GM13977 (cell line): ENCODE measurements around the gene PDCD1.
"Not testable (repeated sequence)": the region's sequence is repeated elsewhere in the genome, so short reads cannot be mapped to it uniquely, and the experiment has no call there.

Source experiments
- DNase-seq: peaks from one replicate; pipeline ENCODE4 v3.0.0; 2012; ENCODE audit warnings: low spot score
- in situ Hi-C: fragments of 300-500 bp; cut with MboI; formaldehyde crosslinking; loops from one replicate; pipeline ENCODE4 v1.12.0; 2022; ENCODE audit warnings: low sequenced_read_pairs, low pct_unique_long_range_greater_than_20kb, mixed read lengths, inconsistent platforms; ENCODE audit not compliant: unreplicated experiment
- TF ChIP-seq, protein P1 (sequence below): IDR thresholded peaks from 2 replicates; pipeline ENCODE4 v1.5.1; 2012; ENCODE audit warnings: mild to moderate bottlenecking, control low read depth; ENCODE audit not compliant: insufficient read depth; ENCODE audit errors: extremely low read depth, missing control alignments

The PDCD1 gene

DNA sequence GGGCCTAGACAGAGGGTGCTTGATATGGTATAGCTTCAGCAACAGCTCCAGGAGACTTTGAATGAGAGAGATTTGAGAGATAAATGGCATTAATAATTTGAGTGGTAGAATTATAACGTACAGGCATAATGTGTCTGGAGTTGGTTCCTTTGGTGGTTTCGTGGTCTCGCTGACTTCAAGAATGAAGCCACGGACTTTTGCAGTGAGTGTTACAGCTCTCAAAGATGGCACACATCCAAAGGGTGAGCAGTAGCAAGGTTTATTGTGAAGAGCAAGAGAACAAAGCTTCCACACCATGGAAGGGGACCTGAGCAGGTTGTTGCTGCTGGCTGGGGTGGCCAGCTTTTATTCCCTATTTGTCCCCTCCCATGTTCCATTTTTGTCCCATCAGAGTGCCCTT lies 23.1 kb downstream of the PDCD1 start:
- in situ Hi-C loops, result no loop called here

DNA sequence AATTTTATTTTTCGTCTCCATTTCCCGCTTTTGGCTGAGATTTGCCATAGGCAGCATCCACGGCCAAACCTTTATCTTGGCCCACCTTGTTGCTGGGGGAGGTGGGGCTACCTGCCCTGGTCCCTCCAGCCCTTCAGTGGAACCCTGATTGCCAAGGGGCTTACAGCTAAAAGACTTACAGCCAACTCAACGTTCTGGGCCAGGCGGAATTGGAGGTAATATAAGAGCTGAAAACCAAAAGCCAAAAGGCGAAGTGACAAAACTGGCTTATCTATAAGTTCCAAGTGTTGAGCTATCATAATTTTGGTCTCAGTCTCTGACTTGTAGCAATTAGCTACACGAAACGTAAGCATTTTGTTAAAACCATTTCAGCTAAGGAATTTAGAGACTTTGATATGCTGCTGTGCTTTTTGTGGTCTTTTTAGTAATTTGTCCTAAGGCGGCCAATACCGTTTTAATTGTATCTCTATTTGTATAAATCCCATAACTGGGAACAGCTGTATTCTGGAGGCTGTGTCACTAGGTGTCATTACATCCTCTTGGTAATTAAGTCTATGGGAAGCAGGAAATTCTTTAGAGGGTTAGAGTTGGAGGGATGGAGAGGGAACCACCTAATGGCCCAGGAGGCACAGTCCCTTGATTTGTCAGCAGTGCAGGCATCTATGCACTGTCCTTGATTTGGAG lies 24.0 kb downstream of the PDCD1 start:
- in situ Hi-C loops, result no loop called here
- TF ChIP-seq, protein P1, sequence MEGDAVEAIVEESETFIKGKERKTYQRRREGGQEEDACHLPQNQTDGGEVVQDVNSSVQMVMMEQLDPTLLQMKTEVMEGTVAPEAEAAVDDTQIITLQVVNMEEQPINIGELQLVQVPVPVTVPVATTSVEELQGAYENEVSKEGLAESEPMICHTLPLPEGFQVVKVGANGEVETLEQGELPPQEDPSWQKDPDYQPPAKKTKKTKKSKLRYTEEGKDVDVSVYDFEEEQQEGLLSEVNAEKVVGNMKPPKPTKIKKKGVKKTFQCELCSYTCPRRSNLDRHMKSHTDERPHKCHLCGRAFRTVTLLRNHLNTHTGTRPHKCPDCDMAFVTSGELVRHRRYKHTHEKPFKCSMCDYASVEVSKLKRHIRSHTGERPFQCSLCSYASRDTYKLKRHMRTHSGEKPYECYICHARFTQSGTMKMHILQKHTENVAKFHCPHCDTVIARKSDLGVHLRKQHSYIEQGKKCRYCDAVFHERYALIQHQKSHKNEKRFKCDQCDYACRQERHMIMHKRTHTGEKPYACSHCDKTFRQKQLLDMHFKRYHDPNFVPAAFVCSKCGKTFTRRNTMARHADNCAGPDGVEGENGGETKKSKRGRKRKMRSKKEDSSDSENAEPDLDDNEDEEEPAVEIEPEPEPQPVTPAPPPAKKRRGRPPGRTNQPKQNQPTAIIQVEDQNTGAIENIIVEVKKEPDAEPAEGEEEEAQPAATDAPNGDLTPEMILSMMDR, result no peak
- DNase-seq, result no peak

More for the DNA sequence above, 23.1 kb downstream of the PDCD1 start:
- no peak for DNase-seq
- TF ChIP-seq, protein P1, result no peak

DNA sequence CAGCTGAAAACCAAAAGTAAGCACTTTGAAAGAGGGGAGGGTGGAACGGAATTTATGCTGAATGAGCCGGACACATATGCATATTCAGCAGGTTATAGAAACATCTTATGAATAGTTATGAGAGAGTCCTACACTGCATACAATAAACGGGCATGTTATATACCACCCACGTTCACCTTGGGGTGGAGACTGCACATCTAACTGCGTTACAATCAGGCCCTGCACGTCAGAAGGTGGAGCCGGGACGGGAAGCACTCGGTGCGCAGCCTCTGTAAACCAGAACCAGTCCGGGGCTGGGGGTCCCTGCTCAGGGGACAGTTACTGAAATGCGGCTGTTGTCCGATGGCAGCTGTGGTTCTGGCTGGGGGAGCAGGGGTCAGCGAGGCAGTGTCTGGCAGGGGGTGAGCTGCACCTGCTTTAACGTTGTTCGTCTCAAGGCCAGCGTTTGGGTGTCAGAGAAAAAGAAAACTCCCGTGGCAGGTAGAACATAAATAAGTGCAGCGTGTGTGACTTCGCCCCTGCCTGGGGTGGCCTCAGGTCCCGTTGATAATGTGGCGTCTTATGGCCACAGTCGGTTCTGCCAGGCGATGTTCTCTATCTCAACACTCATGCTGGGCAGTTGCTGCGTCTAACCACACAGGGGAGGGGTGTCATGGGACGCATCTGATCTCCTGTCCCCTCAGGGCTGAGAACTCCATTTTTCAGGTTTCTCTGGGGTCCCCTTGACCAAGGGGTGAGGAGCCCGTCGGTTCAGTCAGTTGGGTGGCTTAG lies 24.8 kb downstream of the PDCD1 start:
- DNase-seq, in situ Hi-C loops: not testable (repeated sequence)

DNA sequence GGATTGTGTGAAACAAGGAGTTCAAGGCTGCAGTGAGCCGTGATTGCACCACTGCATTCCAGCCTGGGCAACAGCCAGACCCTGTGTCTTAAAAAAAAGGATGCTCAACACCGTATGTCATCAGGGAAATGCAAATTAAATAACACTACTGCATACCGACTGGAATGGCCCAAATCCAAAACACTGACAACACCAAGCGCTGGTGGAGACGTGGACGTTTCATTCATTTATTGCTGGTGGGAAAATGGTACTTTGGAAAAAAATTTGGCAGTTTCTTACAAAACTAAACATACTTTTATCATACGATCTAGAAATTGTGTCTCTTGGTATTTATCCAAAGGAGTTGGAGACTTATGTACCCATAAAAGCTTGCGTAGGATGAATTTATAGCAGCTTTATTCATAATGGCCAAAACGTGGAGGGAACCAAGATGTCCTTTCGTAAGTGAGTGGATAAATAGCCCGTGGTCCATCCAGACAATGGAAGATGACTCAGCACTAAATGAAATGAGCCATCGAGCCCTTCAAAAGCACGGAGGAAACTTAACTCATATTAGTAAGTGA lies 25.5 kb downstream of the PDCD1 start:
- TF ChIP-seq, protein P1, result no peak
- no peak for DNase-seq
- in situ Hi-C loops, result no loop called here

DNA sequence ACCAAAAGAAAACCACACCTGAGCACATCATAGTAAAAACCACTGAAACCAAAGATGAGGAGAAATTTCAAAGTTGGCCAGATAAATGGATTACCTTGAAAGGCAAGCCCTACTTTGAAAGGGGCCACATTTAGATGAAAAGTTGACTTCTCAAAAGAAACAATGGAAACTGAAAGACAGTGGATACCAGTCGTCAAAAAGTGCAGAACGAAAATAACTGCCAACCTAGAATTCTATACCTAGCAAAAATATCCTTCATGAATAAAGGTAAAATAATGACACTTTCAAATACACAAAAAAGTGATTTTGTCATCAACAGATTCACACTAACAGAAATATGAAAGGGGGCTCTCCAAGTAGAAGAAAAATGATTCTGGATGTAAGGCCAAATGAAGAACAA lies 31.3 kb downstream of the PDCD1 start:
- no peak for DNase-seq

DNA sequence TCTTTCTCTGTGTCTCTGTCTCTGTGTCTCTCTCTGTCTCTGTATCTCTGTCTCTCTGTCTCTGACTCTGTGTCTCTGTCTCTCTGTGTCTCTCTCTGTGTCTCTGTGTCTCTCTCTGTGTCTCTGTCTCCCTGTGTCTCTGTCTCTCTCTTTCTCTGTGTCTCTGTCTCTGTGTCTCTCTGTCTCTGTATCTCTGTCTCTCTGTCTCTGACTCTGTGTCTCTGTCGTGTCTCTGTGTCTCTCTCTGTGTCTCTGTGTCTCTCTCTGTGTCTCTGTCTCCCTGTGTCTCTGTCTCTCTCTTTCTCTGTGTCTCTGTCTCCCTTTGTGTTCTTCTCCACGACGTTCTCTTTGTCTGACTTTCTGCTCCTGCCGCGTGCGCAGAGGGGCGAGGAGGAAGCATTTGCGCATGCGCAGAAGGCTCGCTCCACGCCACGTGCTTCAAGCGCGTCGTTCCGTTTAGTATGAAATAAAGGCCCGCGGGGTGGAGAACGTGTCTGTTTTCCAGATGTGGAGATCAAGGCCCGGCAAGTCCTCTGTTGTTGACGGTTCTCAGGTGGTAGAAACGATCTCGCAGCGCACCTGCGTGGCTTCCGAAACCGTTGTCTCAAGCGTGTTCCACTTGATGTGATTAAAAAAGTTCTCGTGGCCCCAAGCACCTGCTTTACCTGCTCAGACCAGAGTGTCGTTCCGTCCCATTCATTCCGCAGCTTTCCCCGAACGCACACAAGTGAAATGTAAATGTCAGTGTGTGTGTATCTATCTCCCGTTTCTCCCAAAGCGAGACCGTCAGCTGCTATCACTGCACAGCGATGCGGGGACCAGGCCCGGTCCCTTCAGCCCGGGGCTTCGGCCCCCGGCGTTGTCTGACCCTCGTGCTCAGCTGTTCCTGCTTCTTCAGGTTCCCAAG lies 34.9 kb downstream of the PDCD1 start:
- DNase-seq, in situ Hi-C loops: not testable (repeated sequence)

More for the DNA sequence above, 31.3 kb downstream of the PDCD1 start:
- in situ Hi-C loops, result no loop called here
- TF ChIP-seq, protein P1, result no peak

DNA sequence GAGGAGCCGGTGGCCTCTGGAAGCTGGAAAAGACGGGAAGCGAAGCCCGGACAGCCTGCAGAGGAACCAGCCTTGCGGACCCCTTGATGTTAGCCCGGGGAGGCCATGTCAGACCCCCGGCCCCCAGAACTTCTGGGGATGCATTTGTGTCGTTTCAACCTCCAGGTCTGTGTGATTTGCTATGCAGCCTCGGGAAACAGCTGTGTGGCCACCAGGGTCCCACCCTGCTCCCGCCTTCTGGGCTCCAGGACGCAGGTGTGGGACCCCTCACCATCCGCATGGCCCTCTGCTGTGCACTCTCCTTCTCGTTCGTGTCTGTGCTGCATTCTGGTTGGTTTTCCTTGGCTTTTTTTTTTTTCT lies 36.5 kb downstream of the PDCD1 start:
- TF ChIP-seq, protein P1, result no peak
- in situ Hi-C loops, result no loop called here
- DNase-seq, result peak; percentile 34
